ENCODE results near the gene ZFYVE28.
A peak's percentile ranks its signal among the peaks of the same experiment; 100 is the strongest.

ZFYVE28 gene

GRCh38 chr4:2291705-2292645 lies 126.5 kb downstream of the ZFYVE28 start:
- WGBS (ENCODE audit: insufficient coverage): 96% methylated on average over 19 of the region's 20 CpGs
- CTCF ChIA-PET: interaction anchor here (1.0 to 3.5 kb wide), 4 partner anchors 11 to 72 kb away, joined by 3 to 28 read pairs (median 5); no protein-coding TSS in a partner anchor

GRCh38 chr4:2290974-2291704 lies 127.3 kb downstream of the ZFYVE28 start:
- Histone ChIP-seq H3K4me1 (ENCODE audit: control extremely low read depth in 1 of 4, control insufficient read depth in 4 of 4, insufficient read depth in 4 of 4, low read length in 3 of 4) (peaks cover 0 to 34% (median 31%) of the 10 kb centered on the region in 4 experiments), H3K27ac (ENCODE audit: insufficient read depth in 1 of 2, low read depth in 1 of 2, low read length in 2 of 2, poor library complexity in 1 of 2, severe bottlenecking in 2 of 2) (peak overlapping the region in 1 of 2 experiments; percentile 6), H3K36me3 (ENCODE audit: control insufficient read depth in 4 of 4, insufficient read depth in 4 of 4, low read length in 3 of 4) (no peaks in the 10 kb centered on the region), H3K27me3 (replicated peaks in 2 of 5; ENCODE audit: control insufficient read depth in 4 of 5, insufficient read depth in 5 of 5, low read length in 4 of 5) (no peaks in the 10 kb centered on the region), H3K4me3 (ENCODE audit: control insufficient read depth in 1 of 7, extremely low read depth in 1 of 7, insufficient read depth in 4 of 7, low read depth in 2 of 7, low read length in 6 of 7) (peak overlapping the region in 4 of 7 experiments; percentile 13 to 37 (median 30)), H3K9me3 (ENCODE audit: control extremely low read depth in 1 of 5, control insufficient read depth in 4 of 5, insufficient read depth in 2 of 5, low read depth in 1 of 5, low read length in 4 of 5) (no peaks in the 10 kb centered on the region)
- CTCF ChIA-PET: interaction anchor here (1.0 to 3.5 kb wide), 3 partner anchors 10 to 64 kb away, joined by 4 to 28 read pairs (median 5); no protein-coding TSS in a partner anchor
- POLR2A ChIA-PET: interaction anchor here (0.5 to 2.8 kb wide), 7 partner anchors 9 to 329 kb away, joined by 3 to 29 read pairs (median 4); partner anchors contain the start of gene MXD4
- 7% methylated on average over 22 of the region's 24 CpGs for WGBS (ENCODE audit: insufficient coverage)
- peak; percentile 73 to 96 (median 94) for DNase-seq

More at GRCh38 chr4:2291705-2292645, 126.5 kb downstream of the ZFYVE28 start:
- H3K4me1 ChIP-seq (ENCODE audit: control extremely low read depth in 1 of 4, control insufficient read depth in 4 of 4, insufficient read depth in 4 of 4, low read length in 3 of 4): peaks cover 0 to 34% (median 31%) of the 10 kb centered on the region in 4 experiments
- DNase-seq: no peak
- H3K9me3 ChIP-seq (ENCODE audit: control extremely low read depth in 1 of 5, control insufficient read depth in 4 of 5, insufficient read depth in 2 of 5, low read depth in 1 of 5, low read length in 4 of 5): no peaks in the 10 kb centered on the region
- H3K27me3 ChIP-seq (replicated peaks in 2 of 5; ENCODE audit: control insufficient read depth in 4 of 5, insufficient read depth in 5 of 5, low read length in 4 of 5): peaks cover 0 to 3% (median 0%) of the 10 kb centered on the region in 5 experiments
- no peak overlapping the region for H3K27ac ChIP-seq (ENCODE audit: insufficient read depth in 1 of 2, low read depth in 1 of 2, low read length in 2 of 2, poor library complexity in 1 of 2, severe bottlenecking in 2 of 2)
- POLR2A ChIA-PET: interaction anchor here (1.2 to 2.8 kb wide), 4 partner anchors 10 to 30 kb away, joined by 3 to 29 read pairs (median 8); partner anchors contain the start of gene MXD4
- peak overlapping the region in 1 of 7 experiments; percentile 37 for H3K4me3 ChIP-seq (ENCODE audit: control insufficient read depth in 1 of 7, extremely low read depth in 1 of 7, insufficient read depth in 4 of 7, low read depth in 2 of 7, low read length in 6 of 7)
- no peaks in the 10 kb centered on the region for H3K36me3 ChIP-seq (ENCODE audit: control insufficient read depth in 4 of 4, insufficient read depth in 4 of 4, low read length in 3 of 4)

GRCh38 chr4:2290488-2290887 lies 128.0 kb downstream of the ZFYVE28 start:
- 88% methylated on average over 7 of the region's 9 CpGs for whole genome bisulfite sequencing (ENCODE audit: insufficient coverage)
- H3K27ac ChIP-seq (ENCODE audit: insufficient read depth in 1 of 2, low read depth in 1 of 2, low read length in 2 of 2, poor library complexity in 1 of 2, severe bottlenecking in 2 of 2): peak overlapping the region in 1 of 2 experiments; percentile 6
- no peak for DNase-seq
- ChIA-PET POLR2A (interaction anchor here (0.9 to 2.8 kb wide), 4 partner anchors 8 to 28 kb away, joined by 4 to 29 read pairs (median 8); partner anchors contain the start of gene MXD4), CTCF (interaction anchor here (1.0 to 3.5 kb wide), 3 partner anchors 10 to 64 kb away, joined by 4 to 28 read pairs (median 5); no protein-coding TSS in a partner anchor)
- H3K36me3 ChIP-seq (ENCODE audit: control insufficient read depth in 4 of 4, insufficient read depth in 4 of 4, low read length in 3 of 4): no peaks in the 10 kb centered on the region
- peaks cover 0 to 36% (median 33%) of the 10 kb centered on the region in 4 experiments for H3K4me1 ChIP-seq (ENCODE audit: control extremely low read depth in 1 of 4, control insufficient read depth in 4 of 4, insufficient read depth in 4 of 4, low read length in 3 of 4)
- no peaks in the 10 kb centered on the region for H3K27me3 ChIP-seq (replicated peaks in 2 of 5; ENCODE audit: control insufficient read depth in 4 of 5, insufficient read depth in 5 of 5, low read length in 4 of 5)
- H3K9me3 ChIP-seq (ENCODE audit: control extremely low read depth in 1 of 5, control insufficient read depth in 4 of 5, insufficient read depth in 2 of 5, low read depth in 1 of 5, low read length in 4 of 5): no peaks in the 10 kb centered on the region
- H3K4me3 ChIP-seq (ENCODE audit: control insufficient read depth in 1 of 7, extremely low read depth in 1 of 7, insufficient read depth in 4 of 7, low read depth in 2 of 7, low read length in 6 of 7): peak overlapping the region in 3 of 7 experiments; percentile 13 to 37 (median 24)

- CTCF ChIA-PET: interaction anchor here (1.3 to 3.5 kb wide), 2 partner anchors 9 to 64 kb away, joined by 5 to 28 read pairs; no protein-coding TSS in a partner anchor
- POLR2A ChIA-PET: interaction anchor here (1.7 to 2.8 kb wide), 2 partner anchors 8 to 10 kb away, joined by 8 to 29 read pairs; no protein-coding TSS in a partner anchor
- Histone ChIP-seq H3K4me3 (ENCODE audit: control insufficient read depth in 1 of 7, extremely low read depth in 1 of 7, insufficient read depth in 4 of 7, low read depth in 2 of 7, low read length in 6 of 7) (no peak overlapping the region), H3K9me3 (ENCODE audit: control extremely low read depth in 1 of 5, control insufficient read depth in 4 of 5, insufficient read depth in 2 of 5, low read depth in 1 of 5, low read length in 4 of 5) (no peaks in the 10 kb centered on the region), H3K27ac (ENCODE audit: insufficient read depth in 1 of 2, low read depth in 1 of 2, low read length in 2 of 2, poor library complexity in 1 of 2, severe bottlenecking in 2 of 2) (no peak overlapping the region), H3K27me3 (replicated peaks in 2 of 5; ENCODE audit: control insufficient read depth in 4 of 5, insufficient read depth in 5 of 5, low read length in 4 of 5) (no peaks in the 10 kb centered on the region), H3K36me3 (ENCODE audit: control insufficient read depth in 4 of 4, insufficient read depth in 4 of 4, low read length in 3 of 4) (no peaks in the 10 kb centered on the region), H3K4me1 (ENCODE audit: control extremely low read depth in 1 of 4, control insufficient read depth in 4 of 4, insufficient read depth in 4 of 4, low read length in 3 of 4) (peaks cover 0 to 39% (median 33%) of the 10 kb centered on the region in 4 experiments)
- no peak for DNase-seq
- 93% methylated on average over 8 of the region's 11 CpGs for WGBS (ENCODE audit: insufficient coverage)
These were observed 128.5 kb downstream of the ZFYVE28 start for GRCh38 chr4:2289955-2290333.

- ChIA-PET POLR2A (no interaction called here), CTCF (interaction anchor here (3.5 kb wide), 1 partner anchor 9 kb away, joined by 28 read pairs; no protein-coding TSS in a partner anchor)
- Histone ChIP-seq H3K27ac (ENCODE audit: insufficient read depth in 1 of 2, low read depth in 1 of 2, low read length in 2 of 2, poor library complexity in 1 of 2, severe bottlenecking in 2 of 2) (no peak overlapping the region), H3K9me3 (ENCODE audit: control extremely low read depth in 1 of 5, control insufficient read depth in 4 of 5, insufficient read depth in 2 of 5, low read depth in 1 of 5, low read length in 4 of 5) (no peaks in the 10 kb centered on the region), H3K27me3 (replicated peaks in 2 of 5; ENCODE audit: control insufficient read depth in 4 of 5, insufficient read depth in 5 of 5, low read length in 4 of 5) (no peaks in the 10 kb centered on the region), H3K36me3 (ENCODE audit: control insufficient read depth in 4 of 4, insufficient read depth in 4 of 4, low read length in 3 of 4) (no peaks in the 10 kb centered on the region), H3K4me3 (ENCODE audit: control insufficient read depth in 1 of 7, extremely low read depth in 1 of 7, insufficient read depth in 4 of 7, low read depth in 2 of 7, low read length in 6 of 7) (no peak overlapping the region), H3K4me1 (ENCODE audit: control extremely low read depth in 1 of 4, control insufficient read depth in 4 of 4, insufficient read depth in 4 of 4, low read length in 3 of 4) (peaks cover 0 to 37% (median 33%) of the 10 kb centered on the region in 4 experiments)
- WGBS (ENCODE audit: insufficient coverage): over 99% methylated on average over 14 of the region's 14 CpGs
- DNase-seq: no peak
These were observed 129.0 kb downstream of the ZFYVE28 start for GRCh38 chr4:2289311-2289954.

- Histone ChIP-seq H3K27me3 (replicated peaks in 2 of 5; ENCODE audit: control insufficient read depth in 4 of 5, insufficient read depth in 5 of 5, low read length in 4 of 5) (no peaks in the 10 kb centered on the region), H3K4me1 (ENCODE audit: control extremely low read depth in 1 of 4, control insufficient read depth in 4 of 4, insufficient read depth in 4 of 4, low read length in 3 of 4) (peaks cover 0 to 38% (median 33%) of the 10 kb centered on the region in 4 experiments), H3K36me3 (ENCODE audit: control insufficient read depth in 4 of 4, insufficient read depth in 4 of 4, low read length in 3 of 4) (no peaks in the 10 kb centered on the region), H3K9me3 (ENCODE audit: control extremely low read depth in 1 of 5, control insufficient read depth in 4 of 5, insufficient read depth in 2 of 5, low read depth in 1 of 5, low read length in 4 of 5) (no peaks in the 10 kb centered on the region), H3K4me3 (ENCODE audit: control insufficient read depth in 1 of 7, extremely low read depth in 1 of 7, insufficient read depth in 4 of 7, low read depth in 2 of 7, low read length in 6 of 7) (no peak overlapping the region), H3K27ac (ENCODE audit: insufficient read depth in 1 of 2, low read depth in 1 of 2, low read length in 2 of 2, poor library complexity in 1 of 2, severe bottlenecking in 2 of 2) (no peak overlapping the region)
- no peak for DNase-seq
- ChIA-PET CTCF (no interaction called here), POLR2A (no interaction called here)
- 96% methylated on average over 10 of the region's 10 CpGs for WGBS (ENCODE audit: insufficient coverage)
These were observed 130.3 kb downstream of the ZFYVE28 start for GRCh38 chr4:2288051-2288541.
